Muscle of leg (tissue), 11 donors: ENCODE measurements around the gene MKNK2. TPM values are rescaled to one million over a fixed set of nuclear protein-coding genes. Genes with fewer than 3 reads are reported as not detected.
"Not testable (repeated sequence)": the region's sequence is repeated elsewhere in the genome, so short reads cannot be mapped to it uniquely, and the experiment has no call there.

ENCODE experiments used
- DNase-seq: peaks from one replicate; pipeline ENCODE4 v3.0.0; 2013
- H3K27ac ChIP-seq: one replicate; pipeline ENCODE4 v1.5.1; 2013; ENCODE audit warnings: mild to moderate bottlenecking, low read length, control low read depth
- H3K27me3 ChIP-seq: one replicate; pipeline ENCODE4 v1.6.1; 2013; ENCODE audit warnings: low read length; ENCODE audit not compliant: control insufficient read depth, insufficient read depth
- H3K36me3 ChIP-seq: one replicate; pipeline ENCODE4 v1.6.1; 2013; ENCODE audit warnings: low read length; ENCODE audit not compliant: control insufficient read depth, insufficient read depth
- H3K4me1 ChIP-seq: one replicate; pipeline ENCODE4 v1.6.1; 2013; ENCODE audit warnings: low read length; ENCODE audit not compliant: control insufficient read depth, insufficient read depth
- H3K4me3 ChIP-seq: one replicate; pipeline ENCODE4 v1.5.1; 2013; ENCODE audit warnings: low read length, control low read depth
- H3K9me3 ChIP-seq: replicated peaks from 2 replicates; pipeline ENCODE4 v1.6.1; 2013; ENCODE audit warnings: low read depth, low read length; ENCODE audit not compliant: control insufficient read depth
- WGBS: methylation state at CpG from one replicate; pipeline ENCODE4 v1.1.5; 2013; ENCODE audit warnings: missing lambda C conversion rate; ENCODE audit not compliant: insufficient coverage; 5-methylcytosine and 5-hydroxymethylcytosine counted together
- polyA plus RNA-seq, 8 donors: library from polyadenylated mRNA; unstranded; fragments of 120-200 nt; gene quantifications; one replicate each; pipeline versions ENCODE4 v1.2.1 to v1.2.3, GENCODE V29; 2013; ENCODE audit warnings: inconsistent platforms in 1 of 8, low replicate concordance in 1 of 8; ENCODE audit not compliant: insufficient read length in 8 of 8, insufficient read depth in 1 of 8
- total RNA-seq: library from RNA; stranded (reverse); fragments of 120-200 nt; gene quantifications from one replicate; pipeline ENCODE4 v1.2.4, GENCODE V29; 2013

The MKNK2 gene
- total and polyA plus RNA-seq, 9 donors, result 56.9 to 115 (median 75.3) TPM

DNA sequence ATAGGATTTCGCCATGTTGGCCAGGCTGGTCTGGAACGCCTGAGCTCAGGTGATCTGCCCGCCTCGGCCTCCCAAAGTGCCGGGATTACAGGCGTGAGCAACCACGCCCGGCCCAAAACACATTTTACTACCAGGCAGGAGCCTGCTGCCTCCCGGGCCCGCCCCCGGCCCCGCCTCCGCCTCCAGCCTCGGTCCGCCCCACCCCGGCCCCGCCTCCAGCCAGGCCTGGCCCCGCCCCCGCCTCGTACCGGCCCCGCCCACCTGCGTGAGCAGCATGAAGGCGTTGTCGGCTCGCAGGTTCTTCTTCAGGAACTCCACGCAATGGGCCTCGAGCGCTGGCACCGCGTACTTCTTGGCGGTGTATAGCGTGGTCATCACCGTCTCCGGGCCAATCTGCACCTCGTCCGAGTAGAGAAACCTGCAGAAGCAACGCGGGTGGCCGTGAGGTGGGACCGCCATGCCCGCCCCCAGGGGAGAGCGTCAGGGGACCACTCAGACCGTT is 58.2 kb downstream of the MKNK2 start:
- DNase-seq, result no peak
- no peaks in the 10 kb centered on the region for H3K27me3 ChIP-seq
- no peak overlapping the region for H3K27ac ChIP-seq
- peaks cover 57% of the 10 kb centered on the region for H3K36me3 ChIP-seq
- WGBS, result 81% methylated on average over 34 of the region's 44 CpGs
- peaks cover 2% of the 10 kb centered on the region for H3K9me3 ChIP-seq
- no peak overlapping the region for H3K4me3 ChIP-seq
- H3K4me1 ChIP-seq, result no peaks in the 10 kb centered on the region

DNA sequence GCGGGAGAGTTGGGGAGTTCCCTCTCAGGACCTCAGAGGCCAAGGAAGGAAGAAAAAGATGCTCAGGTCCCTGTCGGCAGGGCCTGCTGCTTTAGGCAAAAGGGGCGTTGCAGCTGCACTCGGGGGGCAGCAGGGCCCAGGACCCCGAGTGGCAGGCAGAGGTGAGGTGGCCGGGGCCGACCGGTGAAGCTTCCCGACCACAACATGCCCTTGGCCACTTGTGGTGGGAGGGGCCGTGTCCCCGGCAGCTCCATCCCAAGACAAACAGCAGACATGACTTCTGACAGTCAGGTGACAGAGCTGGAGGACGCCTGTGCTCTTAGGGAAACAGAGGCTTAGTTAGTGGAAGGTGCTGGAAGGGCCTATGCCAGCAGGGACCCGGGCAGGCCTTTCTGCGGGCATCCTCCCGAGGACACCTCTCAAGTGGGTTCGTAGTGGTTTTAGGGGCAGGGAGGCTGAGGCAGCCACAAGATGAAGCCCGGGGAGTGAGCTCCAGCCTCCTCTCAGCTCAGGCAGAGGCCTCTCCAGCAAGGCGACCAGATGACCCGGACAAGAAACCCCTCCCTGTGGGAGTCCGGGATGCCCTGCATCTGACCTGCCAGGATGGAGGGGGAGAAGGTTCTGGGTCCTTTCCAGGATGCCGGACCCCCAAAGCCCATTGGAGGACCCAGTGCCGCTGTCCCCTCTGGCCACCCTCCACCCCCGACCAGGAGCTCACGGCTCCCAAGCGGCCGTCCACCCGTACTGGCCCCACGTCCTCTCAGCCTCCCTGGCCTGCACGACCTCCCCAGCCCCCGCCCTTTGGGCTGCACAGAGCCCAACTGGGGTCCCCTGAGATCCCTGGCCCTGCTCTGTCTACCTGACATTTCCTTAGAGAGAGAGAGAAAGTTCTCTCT is 59.8 kb downstream of the MKNK2 start:
- Histone ChIP-seq H3K9me3 (peaks cover 2% of the 10 kb centered on the region), H3K4me1 (no peaks in the 10 kb centered on the region), H3K4me3 (no peak overlapping the region), H3K27ac (no peak overlapping the region), H3K36me3 (peaks cover 63% of the 10 kb centered on the region), H3K27me3 (no peaks in the 10 kb centered on the region)
- WGBS, result 88% methylated on average over 8 of the region's 30 CpGs
- DNase-seq, result no peak

DNA sequence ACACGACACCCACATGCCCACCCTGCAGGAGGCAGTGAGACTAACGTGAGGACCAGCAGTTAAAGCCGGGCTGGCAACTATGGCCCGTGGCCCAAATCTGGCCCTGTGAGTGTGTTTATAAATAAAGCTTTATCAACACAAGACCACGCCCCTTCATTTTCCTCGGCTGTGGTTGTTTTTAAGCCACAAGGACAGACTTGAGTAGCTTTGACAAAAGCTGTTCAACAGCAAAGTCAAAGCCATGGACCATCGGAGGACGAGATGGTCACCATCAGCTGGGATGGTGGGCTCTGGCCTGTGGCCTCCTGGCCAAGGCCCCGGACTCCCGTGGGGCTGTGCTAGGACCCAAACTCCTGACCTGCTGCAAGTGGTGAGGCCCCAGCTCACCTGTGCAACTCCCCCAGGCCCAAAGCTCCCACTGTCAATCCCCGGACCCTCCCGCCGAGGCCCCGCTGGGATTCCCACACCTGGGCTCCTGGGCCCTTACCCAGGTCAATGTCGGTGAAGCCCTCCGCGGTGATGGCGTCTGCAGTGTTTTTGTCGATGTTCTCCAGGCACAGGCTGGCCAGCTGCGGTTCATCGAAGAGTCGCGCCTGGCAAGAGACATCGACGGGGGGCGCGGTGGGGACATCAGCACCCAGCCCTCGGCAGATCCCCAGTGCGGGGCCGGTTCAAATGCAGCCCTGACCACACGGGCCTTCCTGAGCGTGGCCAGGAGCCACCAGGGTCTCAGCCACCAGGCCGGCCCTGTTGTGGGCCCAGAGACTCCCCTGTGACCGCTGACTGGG is 60.6 kb downstream of the MKNK2 start:
- Histone ChIP-seq H3K27ac (no peak overlapping the region), H3K4me1 (no peaks in the 10 kb centered on the region), H3K9me3 (no peaks in the 10 kb centered on the region), H3K4me3 (no peak overlapping the region), H3K27me3 (no peaks in the 10 kb centered on the region), H3K36me3 (peaks cover 65% of the 10 kb centered on the region)
- WGBS, result 96% methylated on average over 27 of the region's 34 CpGs
- no peak for DNase-seq

DNA sequence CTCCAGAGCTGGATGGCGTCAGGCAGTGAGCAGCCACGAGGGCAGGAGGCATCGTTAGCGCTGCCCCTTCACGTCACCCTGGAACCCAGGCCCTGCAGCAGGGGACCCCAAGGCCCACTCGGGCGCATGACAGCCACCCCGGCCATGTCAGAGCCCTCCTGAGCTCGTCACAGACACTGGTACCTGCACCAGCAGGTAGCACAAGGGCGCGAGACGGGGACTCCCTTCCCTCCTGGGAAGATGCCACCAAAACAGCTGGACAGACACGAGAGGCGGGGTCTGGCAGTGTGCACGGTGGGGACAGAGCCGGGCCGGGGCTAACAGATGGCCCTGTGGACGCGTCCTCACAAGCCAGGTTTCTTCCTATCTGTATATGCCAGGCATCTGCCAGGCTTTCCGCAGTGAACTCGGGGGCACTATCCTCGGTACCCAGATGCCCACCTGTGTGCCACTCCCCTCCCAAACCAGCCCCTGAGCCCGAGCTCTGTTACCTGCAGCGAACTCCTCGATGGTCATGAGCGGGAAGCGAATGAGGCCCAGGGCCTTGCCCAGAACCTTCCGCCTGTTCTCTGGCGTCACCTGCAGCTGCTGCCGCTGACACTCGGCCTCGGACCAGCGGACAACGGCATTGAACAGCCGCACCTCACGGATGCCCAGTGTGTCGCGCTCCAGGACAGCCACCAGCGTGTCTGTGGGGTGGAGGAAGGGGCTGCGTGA is 61.4 kb downstream of the MKNK2 start:
- DNase-seq, result no peak

DNA sequence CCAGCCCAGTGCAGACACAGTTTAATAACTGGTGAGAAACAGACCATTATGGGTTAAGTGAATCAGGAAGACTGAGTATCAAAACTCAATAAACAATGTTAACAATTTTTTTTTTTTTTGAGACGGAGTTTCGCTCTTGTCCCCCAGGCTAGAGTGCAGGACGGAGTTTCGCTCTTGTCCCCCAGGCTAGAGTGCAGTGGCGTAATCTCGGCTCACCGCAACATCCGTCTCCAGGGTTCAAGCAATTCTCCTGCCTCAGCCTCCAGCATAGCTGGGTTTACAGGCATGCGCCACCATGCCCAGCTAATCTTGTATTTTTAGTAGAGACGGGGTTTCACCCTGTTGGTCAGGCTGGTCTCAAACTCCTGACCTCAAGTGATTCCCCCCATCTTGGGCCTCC is 62.6 kb downstream of the MKNK2 start:
- peaks cover 69% of the 10 kb centered on the region for H3K36me3 ChIP-seq
- WGBS, result 67% methylated on average over 7 of the region's 10 CpGs
- H3K27ac ChIP-seq, H3K4me1 ChIP-seq, H3K9me3 ChIP-seq, H3K4me3 ChIP-seq, DNase-seq, H3K27me3 ChIP-seq: not testable (repeated sequence)

More for the DNA sequence above, 61.4 kb downstream of the MKNK2 start:
- WGBS, result 89% methylated on average over 38 of the region's 40 CpGs
- no peak overlapping the region for H3K4me3 ChIP-seq
- no peak overlapping the region for H3K27ac ChIP-seq
- H3K36me3 ChIP-seq, result peaks cover 71% of the 10 kb centered on the region
- no peaks in the 10 kb centered on the region for H3K9me3 ChIP-seq
- no peaks in the 10 kb centered on the region for H3K4me1 ChIP-seq
- no peaks in the 10 kb centered on the region for H3K27me3 ChIP-seq

Other genes starting within 250 kb of the MKNK2 start
- gene ATP8B3, start 239.0 kb downstream of the MKNK2 start, total RNA-seq, result 0.35 TPM
- 1 to 10 TPM in 2 of 8 donors, under 1 TPM in 6; 0.45 to 1.2 (median 0.71) TPM for gene ATP8B3, start 239.0 kb downstream of the MKNK2 start, polyA plus RNA-seq
- 4.8 TPM for gene REXO1, start 202.8 kb downstream of the MKNK2 start, total RNA-seq
- 10 to 100 TPM; 18.8 to 26.9 (median 24.1) TPM for gene REXO1, start 202.8 kb downstream of the MKNK2 start, polyA plus RNA-seq
- gene KLF16, start 187.7 kb downstream of the MKNK2 start, total RNA-seq, result 4.1 TPM
- 10 to 100 TPM in 7 of 8 donors, 1 to 10 TPM in 1; 9.9 to 15.0 (median 12.7) TPM for gene KLF16, start 187.7 kb downstream of the MKNK2 start, polyA plus RNA-seq
- gene ABHD17A, start 165.7 kb downstream of the MKNK2 start, total RNA-seq, result 63.7 TPM
- gene ABHD17A, start 165.7 kb downstream of the MKNK2 start, polyA plus RNA-seq, result 10 to 100 TPM; 55.7 to 73.5 (median 58.3) TPM
- gene ADAT3, start 145.8 kb downstream of the MKNK2 start, total RNA-seq, result 1.0 TPM
- gene ADAT3, start 145.8 kb downstream of the MKNK2 start, polyA plus RNA-seq, result 1 to 10 TPM; 1.5 to 3.3 (median 2.3) TPM
- gene SCAMP4, start 145.8 kb downstream of the MKNK2 start, total RNA-seq, result 14.9 TPM
- gene SCAMP4, start 145.8 kb downstream of the MKNK2 start, polyA plus RNA-seq, result 10 to 100 TPM; 26.4 to 45.3 (median 33.7) TPM
- 33.2 TPM for gene CSNK1G2, start 110.1 kb downstream of the MKNK2 start, total RNA-seq
- 10 to 100 TPM; 32.2 to 46.2 (median 42.3) TPM for gene CSNK1G2, start 110.1 kb downstream of the MKNK2 start, polyA plus RNA-seq
- 28.6 TPM for gene BTBD2, start 35.5 kb downstream of the MKNK2 start, total RNA-seq
- gene BTBD2, start 35.5 kb downstream of the MKNK2 start, polyA plus RNA-seq, result 10 to 100 TPM; 57.2 to 87.5 (median 74.6) TPM
- 7.4 TPM for gene MOB3A, start 45.1 kb upstream of the MKNK2 start, total RNA-seq
- 10 to 100 TPM; 14.7 to 22.1 (median 17.3) TPM for gene MOB3A, start 45.1 kb upstream of the MKNK2 start, polyA plus RNA-seq
- 1.8 TPM for gene IZUMO4, start 45.7 kb upstream of the MKNK2 start, total RNA-seq
- 1 to 10 TPM; 1.7 to 4.0 (median 2.1) TPM for gene IZUMO4, start 45.7 kb upstream of the MKNK2 start, polyA plus RNA-seq
- gene AP3D1, start 100.3 kb upstream of the MKNK2 start, total RNA-seq, result 34.5 TPM
- 10 to 100 TPM; 57.2 to 82.8 (median 71.2) TPM for gene AP3D1, start 100.3 kb upstream of the MKNK2 start, polyA plus RNA-seq
- 5.6 TPM for gene DOT1L, start 112.7 kb upstream of the MKNK2 start, total RNA-seq
- 10 to 100 TPM; 14.4 to 24.8 (median 22.1) TPM for gene DOT1L, start 112.7 kb upstream of the MKNK2 start, polyA plus RNA-seq
- 72.9 TPM for gene PLEKHJ1, start 185.1 kb upstream of the MKNK2 start, total RNA-seq
- 10 to 100 TPM; 70.6 to 89.4 (median 76.1) TPM for gene PLEKHJ1, start 185.1 kb upstream of the MKNK2 start, polyA plus RNA-seq
- gene SF3A2, start 185.6 kb upstream of the MKNK2 start, total RNA-seq, result 23.8 TPM
- gene SF3A2, start 185.6 kb upstream of the MKNK2 start, polyA plus RNA-seq, result 10 to 100 TPM; 54.7 to 89.9 (median 74.5) TPM
- 4.0 TPM for gene AMH, start 198.1 kb upstream of the MKNK2 start, total RNA-seq
- gene AMH, start 198.1 kb upstream of the MKNK2 start, polyA plus RNA-seq, result 10 to 100 TPM in 1 of 8 donors, 1 to 10 TPM in 7; 1.5 to 13.3 (median 7.4) TPM
- gene JSRP1, start 205.2 kb upstream of the MKNK2 start, total RNA-seq, result 73.2 TPM
- gene JSRP1, start 205.2 kb upstream of the MKNK2 start, polyA plus RNA-seq, result 100 to 1,000 TPM in 2 of 8 donors, 10 to 100 TPM in 6; 58.3 to 107 (median 86.5) TPM
- gene PEAK3, start 230.9 kb upstream of the MKNK2 start, total RNA-seq, result not detected
- under 1 TPM in 6 of 8 donors, not detected in 2; 0.04 to 0.12 (median 0.09) TPM for gene PEAK3, start 230.9 kb upstream of the MKNK2 start, polyA plus RNA-seq